Activated CD4-positive, alpha-beta T cell treated with anti-CD3 and anti-CD28 coated beads, Interleukin-2, amount 50 U/mL, for 4 hours (primary cell): ENCODE measurements around the gene MUC2.

Experiments used
- DNase-seq, 2 experiments: peaks; one replicate each; pipeline ENCODE4 v3.0.0-alpha.2; 2020

Gene MUC2

GRCh38 chr11:1073261-1073724 lies 1.4 kb upstream of the MUC2 start:
- DNase-seq, result no peak

GRCh38 chr11:1073851-1074243 lies 827 bp upstream of the MUC2 start:
- no peak for DNase-seq

- no peak for DNase-seq
Observed at GRCh38 chr11:1075341-1075911, 752 bp downstream of the MUC2 start.

- DNase-seq, result no peak
Observed at GRCh38 chr11:1076061-1076665, 1.5 kb downstream of the MUC2 start.

GRCh38 chr11:1077033-1077416 lies 2.4 kb downstream of the MUC2 start:
- DNase-seq, result no peak

GRCh38 chr11:1077417-1078119 lies 2.9 kb downstream of the MUC2 start:
- no peak for DNase-seq

- DNase-seq, result no peak
Observed at GRCh38 chr11:1078191-1078601, 3.5 kb downstream of the MUC2 start.

GRCh38 chr11:1081601-1082311 lies 7.1 kb downstream of the MUC2 start:
- no peak for DNase-seq

- no peak for DNase-seq
Observed at GRCh38 chr11:1082346-1082727, 7.7 kb downstream of the MUC2 start.

GRCh38 chr11:1082728-1083620 lies 8.3 kb downstream of the MUC2 start:
- DNase-seq, result no peak

- no peak for DNase-seq
Observed at GRCh38 chr11:1083621-1084551, 9.2 kb downstream of the MUC2 start.

- DNase-seq, result no peak
Observed at GRCh38 chr11:1084561-1085439, 10.1 kb downstream of the MUC2 start.

GRCh38 chr11:1085440-1086170 lies 10.9 kb downstream of the MUC2 start:
- no peak for DNase-seq

- DNase-seq, result no peak
Observed at GRCh38 chr11:1086171-1087102, 11.8 kb downstream of the MUC2 start.

- no peak for DNase-seq
Observed at GRCh38 chr11:1087279-1087960, 12.7 kb downstream of the MUC2 start.

GRCh38 chr11:1087961-1088926 lies 13.6 kb downstream of the MUC2 start:
- DNase-seq, result no peak
